Fibroblast of lung (primary cell): ENCODE data around the gene NRBF2.

Source experiments
- CTCF ChIP-seq, 2 donors: IDR thresholded peaks in 1 of 2; conservative IDR thresholded peaks in 1 of 2; 1 replicate in 1 of 2; 2 replicates in 1 of 2; pipeline ENCODE4 v1.5.1; 2011 to 2012; ENCODE audit warnings: low read length in 2 of 2, control low read depth in 1 of 2, inconsistent platforms in 1 of 2, low read depth in 1 of 2, mild to moderate bottlenecking in 1 of 2
- EZH2 ChIP-seq: IDR thresholded peaks from 2 replicates; pipeline ENCODE4 v1.5.1; 2012; ENCODE audit warnings: low read length, control low read depth, mild to moderate bottlenecking; ENCODE audit errors: missing control alignments

GRCh38 chr10:63154546-63155387 lies 21.6 kb downstream of the NRBF2 start:
- no peak for TF ChIP-seq CTCF (conservative IDR thresholded peaks at IDR 0.05 in 1 of 2, IDR thresholded peaks at IDR 0.05 in 1 of 2; ENCODE audit: low read depth in 1 of 2, low read length in 2 of 2)
- no peak for TF ChIP-seq EZH2
